Common myeloid progenitor, CD34-positive (primary cell): ENCODE results near the gene VWA5B2.

Experiments used
- CTCF ChIA-PET: fragments of 350-600 bp; sonication (Branson Sonifier 250); formaldehyde crosslinking; loops from one replicate; lab custom pipeline; 2021; ENCODE audit warnings: antibody characterized with exemption; lab: Charles Lee
- POLR2A ChIA-PET: fragments of 350-600 bp; sonication (Branson Sonifier 250); formaldehyde crosslinking; loops from one replicate; lab custom pipeline; 2021; ENCODE audit warnings: antibody characterized with exemption; lab: Charles Lee
- DNase-seq, 3 donors: peaks; one replicate each; pipeline versions ENCODE4 v3.0.0 to v3.0.0-alpha.2; 2013
- H3K27ac ChIP-seq, 2 experiments: 1 replicate in 1 of 2; 2 replicates in 1 of 2; pipeline ENCODE4 v1.7.0; 2013; ENCODE audit warnings: inconsistent platforms in 2 of 2, low read length in 2 of 2, mild to moderate bottlenecking in 2 of 2, low read depth in 1 of 2, moderate library complexity in 1 of 2; ENCODE audit not compliant: severe bottlenecking in 2 of 2, insufficient read depth in 1 of 2, poor library complexity in 1 of 2
- H3K27me3 ChIP-seq, 5 experiments: replicated peaks in 2 of 5; 1 replicate in 3 of 5; 2 replicates in 2 of 5; pipeline versions ENCODE4 v1.6.1 to v1.7.0; 2013; ENCODE audit warnings: low read length in 4 of 5, mild to moderate bottlenecking in 2 of 5, moderate library complexity in 2 of 5, inconsistent platforms in 1 of 5; ENCODE audit not compliant: insufficient read depth in 5 of 5, control insufficient read depth in 4 of 5
- H3K36me3 ChIP-seq, 4 experiments: 1 replicate in 2 of 4; 2 replicates in 2 of 4; pipeline versions ENCODE4 v1.6.1 to v1.7.0; 2013; ENCODE audit warnings: low read length in 3 of 4, control low read depth in 1 of 4, mild to moderate bottlenecking in 1 of 4; ENCODE audit not compliant: control insufficient read depth in 4 of 4, insufficient read depth in 4 of 4
- H3K4me1 ChIP-seq, 4 experiments: 1 replicate in 3 of 4; 2 replicates in 1 of 4; pipeline versions ENCODE4 v1.6.1 to v1.7.1; 2013; ENCODE audit warnings: low read length in 3 of 4, mild to moderate bottlenecking in 3 of 4, control low read depth in 1 of 4, inconsistent platforms in 1 of 4, moderate library complexity in 1 of 4; ENCODE audit not compliant: control insufficient read depth in 4 of 4, insufficient read depth in 4 of 4; ENCODE audit errors: control extremely low read depth in 1 of 4
- H3K4me3 ChIP-seq, 7 experiments: 1 replicate in 4 of 7; 2 replicates in 3 of 7; pipeline versions ENCODE4 v1.5.1 to v1.7.0; 2013; ENCODE audit warnings: mild to moderate bottlenecking in 7 of 7, low read length in 6 of 7, moderate library complexity in 6 of 7, inconsistent platforms in 2 of 7, low read depth in 2 of 7, control low read depth in 1 of 7; ENCODE audit not compliant: insufficient read depth in 4 of 7, control insufficient read depth in 1 of 7; ENCODE audit errors: extremely low read depth in 1 of 7
- H3K9me3 ChIP-seq, 5 experiments: 1 replicate in 4 of 5; 2 replicates in 1 of 5; pipeline versions ENCODE4 v1.6.1 to v1.7.1; 2013; ENCODE audit warnings: low read length in 4 of 5, mild to moderate bottlenecking in 2 of 5, inconsistent platforms in 1 of 5, low read depth in 1 of 5, moderate library complexity in 1 of 5; ENCODE audit not compliant: control insufficient read depth in 4 of 5, insufficient read depth in 2 of 5; ENCODE audit errors: control extremely low read depth in 1 of 5
- WGBS: methylation state at CpG from one replicate; pipeline ENCODE4 v1.1.5; 2013; ENCODE audit not compliant: insufficient coverage; 5-methylcytosine and 5-hydroxymethylcytosine counted together

The VWA5B2 gene

GRCh38 chr3:184218814-184219213 lies 10.6 kb upstream of the VWA5B2 start:
- H3K36me3 ChIP-seq = no peaks in the 10 kb centered on the region
- no peak overlapping the region for H3K4me3 ChIP-seq
- H3K9me3 ChIP-seq = no peaks in the 10 kb centered on the region
- no CpG with 5 or more reads among the region's 4 CpGs for WGBS
- POLR2A ChIA-PET = no interaction called here
- DNase-seq = peak in 1 of 3 donors; percentile 28
- peaks cover 0 to 4% (median 2%) of the 10 kb centered on the region in 5 experiments for H3K27me3 ChIP-seq
- CTCF ChIA-PET = interaction anchor here (1.4 kb wide), 1 partner anchor 326 kb away, joined by 3 read pairs; no protein-coding TSS in a partner anchor
- H3K4me1 ChIP-seq = no peaks in the 10 kb centered on the region
- no peak overlapping the region for H3K27ac ChIP-seq

GRCh38 chr3:184222521-184222920 lies 6.9 kb upstream of the VWA5B2 start:
- no peak overlapping the region for H3K4me3 ChIP-seq
- no CpG with 5 or more reads among the region's 3 CpGs for WGBS
- H3K4me1 ChIP-seq = no peaks in the 10 kb centered on the region
- H3K36me3 ChIP-seq = no peaks in the 10 kb centered on the region
- H3K9me3 ChIP-seq = no peaks in the 10 kb centered on the region
- CTCF ChIA-PET = interaction anchor here (1.3 to 1.7 kb wide), 2 partner anchors 28 to 319 kb away, joined by 3 to 5 read pairs; no protein-coding TSS in a partner anchor
- no peak overlapping the region for H3K27ac ChIP-seq
- DNase-seq = no peak
- H3K27me3 ChIP-seq = peaks cover 3 to 9% (median 3%) of the 10 kb centered on the region in 5 experiments
- POLR2A ChIA-PET = no interaction called here

- no peak overlapping the region for H3K4me3 ChIP-seq
- CTCF ChIA-PET = interaction anchor here (0.9 to 7.5 kb wide), 2 partner anchors 18 to 32 kb away, joined by 3 to 79 read pairs; no protein-coding TSS in a partner anchor
- no peak for DNase-seq
- H3K9me3 ChIP-seq = no peaks in the 10 kb centered on the region
- H3K27me3 ChIP-seq = peaks cover 3 to 21% (median 13%) of the 10 kb centered on the region in 5 experiments
- no peak overlapping the region for H3K27ac ChIP-seq
- H3K36me3 ChIP-seq = no peaks in the 10 kb centered on the region
- peaks cover 0 to 4% (median under 1%) of the 10 kb centered on the region in 4 experiments for H3K4me1 ChIP-seq
- WGBS = 100% methylated on average over 3 of the region's 3 CpGs
- POLR2A ChIA-PET = no interaction called here
Observed at GRCh38 chr3:184223946-184224345, 5.4 kb upstream of the VWA5B2 start.

- DNase-seq = peak; percentile 60 to 66 (median 60)
- no peaks in the 10 kb centered on the region for H3K9me3 ChIP-seq
- H3K4me1 ChIP-seq = peaks cover 0 to 27% (median 19%) of the 10 kb centered on the region in 4 experiments
- H3K27ac ChIP-seq = no peak overlapping the region
- no peaks in the 10 kb centered on the region for H3K36me3 ChIP-seq
- ChIA-PET POLR2A (interaction anchor here (1.8 kb wide), 1 partner anchor 11 kb away, joined by 7 read pairs; no protein-coding TSS in a partner anchor), CTCF (interaction anchor here (0.6 to 7.5 kb wide), 32 partner anchors 10 to 337 kb away, joined by 3 to 79 read pairs (median 6); partner anchors contain the start of genes ABCF3, ALG3, EEF1AKMT4 and EIF2B5)
- WGBS = 0% methylated on average over 1 of the region's 2 CpGs
- H3K4me3 ChIP-seq = no peak overlapping the region
- H3K27me3 ChIP-seq = peaks cover 14 to 55% (median 21%) of the 10 kb centered on the region in 5 experiments
Observed at GRCh38 chr3:184227481-184227935, 1.9 kb upstream of the VWA5B2 start.

- H3K4me1 ChIP-seq = peaks cover 0 to 27% (median 19%) of the 10 kb centered on the region in 4 experiments
- peaks cover 14 to 66% (median 28%) of the 10 kb centered on the region in 5 experiments for H3K27me3 ChIP-seq
- POLR2A ChIA-PET = no interaction called here
- no peaks in the 10 kb centered on the region for H3K9me3 ChIP-seq
- peak overlapping the region in 3 of 7 experiments; percentile 61 to 76 (median 62) for H3K4me3 ChIP-seq
- CTCF ChIA-PET = interaction anchor here (0.7 to 7.5 kb wide), 23 partner anchors 9 to 332 kb away, joined by 3 to 79 read pairs (median 8); partner anchors contain the start of genes ABCF3, EEF1AKMT4, EIF2B5 and PSMD2
- H3K36me3 ChIP-seq = no peaks in the 10 kb centered on the region
- peak in 1 of 3 donors; percentile 21 for DNase-seq
- 63% methylated on average over 7 of the region's 12 CpGs for WGBS
- no peak overlapping the region for H3K27ac ChIP-seq
Observed at GRCh38 chr3:184228376-184229137, 828 bp upstream of the VWA5B2 start.

GRCh38 chr3:184230081-184230602 lies 757 bp downstream of the VWA5B2 start:
- DNase-seq = peak in 2 of 3 donors; percentile 58 to 78
- Histone ChIP-seq H3K4me1 (peaks cover 0 to 27% (median 19%) of the 10 kb centered on the region in 4 experiments), H3K36me3 (no peaks in the 10 kb centered on the region), H3K9me3 (no peaks in the 10 kb centered on the region), H3K27ac (no peak overlapping the region), H3K4me3 (peak overlapping the region in 6 of 7 experiments; percentile 19 to 76 (median 55)), H3K27me3 (peaks cover 14 to 71% (median 28%) of the 10 kb centered on the region in 5 experiments)
- ChIA-PET POLR2A (interaction anchor here (1.2 kb wide), 1 partner anchor 10 kb away, joined by 4 read pairs; no protein-coding TSS in a partner anchor), CTCF (interaction anchor here (1.2 to 7.5 kb wide), 3 partner anchors 12 to 334 kb away, joined by 4 to 79 read pairs (median 70); partner anchors contain the start of gene EEF1AKMT4)
- under 1% methylated on average over 46 of the region's 61 CpGs for WGBS
